ENCODE measurements around the gene ANO2. TPM values are rescaled to one million over a fixed set of nuclear protein-coding genes. Genes with fewer than 3 reads are reported as not detected.

ANO2 gene
- total RNA-seq, 1 experiment from 2014 or later = 2.9 TPM

DNA sequence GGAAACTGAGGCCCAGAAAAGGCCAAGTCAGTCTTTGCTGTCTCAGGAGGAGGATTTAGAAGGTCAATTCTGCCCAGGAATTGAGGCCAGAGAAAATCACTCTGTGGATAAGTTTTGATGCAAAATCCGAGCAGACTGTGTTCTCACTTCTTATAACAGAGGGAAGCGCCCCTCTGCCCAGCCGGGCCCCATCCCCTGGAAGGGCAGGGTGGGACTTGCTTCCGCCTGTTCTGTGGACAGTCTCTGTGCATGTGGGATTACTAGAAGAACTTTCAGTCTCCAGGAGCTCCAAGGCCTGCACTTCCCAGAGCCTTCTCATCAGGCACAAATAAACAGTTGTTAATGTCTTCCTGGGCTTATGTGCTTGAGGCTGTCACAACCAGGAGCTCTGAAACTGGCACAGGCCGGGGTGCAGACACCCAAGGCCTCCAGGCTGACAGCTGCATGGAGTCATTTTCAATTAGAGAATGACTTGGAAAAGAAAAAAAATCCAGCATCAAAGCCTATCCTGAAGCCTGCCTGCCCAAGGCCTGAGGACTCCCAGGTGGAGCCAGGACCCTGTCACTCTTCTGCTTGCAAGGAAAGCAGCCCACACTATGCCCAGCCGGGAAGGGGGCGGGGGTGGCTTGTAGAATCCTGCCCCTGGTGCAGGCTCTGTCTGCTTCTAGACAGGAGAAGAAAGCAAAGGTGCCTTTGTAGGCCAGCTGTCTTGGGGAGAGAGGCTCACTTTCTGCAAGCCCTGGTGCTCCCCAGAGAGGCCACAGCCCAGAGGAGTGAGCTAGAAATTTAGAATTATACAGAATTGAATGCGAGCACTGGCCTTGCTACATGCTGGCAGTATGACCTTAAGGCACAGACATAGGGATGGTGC is 428.5 kb downstream of the ANO2 start:
- DNase-seq (ENCODE audit: low read depth) = no peak

DNA sequence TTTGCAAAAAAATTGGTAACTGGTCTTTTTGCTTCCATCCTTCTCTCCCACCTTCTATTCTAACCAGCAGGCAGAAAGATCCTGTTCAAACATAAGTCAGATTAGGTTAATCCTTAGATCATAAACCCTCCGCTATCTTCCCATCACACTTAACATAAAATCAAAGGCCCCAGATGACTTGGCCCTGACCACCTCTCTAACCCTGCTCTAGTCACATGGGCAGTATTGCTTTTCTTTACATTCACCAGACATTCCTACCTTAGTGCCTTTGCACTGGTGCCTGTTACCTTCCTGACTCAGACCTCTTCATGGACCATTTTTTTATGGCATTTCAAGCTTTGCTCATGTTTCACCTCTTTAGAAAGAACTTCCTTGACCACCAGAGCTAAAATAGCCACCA is 429.6 kb downstream of the ANO2 start:
- no peak for DNase-seq (ENCODE audit: low read depth)

DNA sequence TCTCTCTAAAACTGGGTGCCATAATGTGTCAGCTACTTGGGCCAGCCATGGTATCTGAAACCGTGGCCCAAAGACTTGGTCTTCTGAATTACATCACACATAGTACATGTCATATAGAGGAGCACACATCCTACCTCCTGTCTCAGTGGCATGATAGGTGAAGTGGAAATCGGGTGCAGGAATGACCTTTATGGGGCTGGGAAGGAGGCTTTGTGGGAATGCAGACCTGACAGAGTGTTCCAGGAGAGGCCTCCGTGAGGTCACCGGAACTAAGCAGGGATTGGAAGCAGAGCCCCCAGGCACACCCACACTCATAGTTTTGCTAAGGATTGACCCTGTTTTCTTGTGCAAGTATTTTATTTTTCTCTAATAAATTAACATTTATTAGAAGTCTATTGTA is 430.5 kb downstream of the ANO2 start:
- no peak for DNase-seq (ENCODE audit: low read depth)

DNA sequence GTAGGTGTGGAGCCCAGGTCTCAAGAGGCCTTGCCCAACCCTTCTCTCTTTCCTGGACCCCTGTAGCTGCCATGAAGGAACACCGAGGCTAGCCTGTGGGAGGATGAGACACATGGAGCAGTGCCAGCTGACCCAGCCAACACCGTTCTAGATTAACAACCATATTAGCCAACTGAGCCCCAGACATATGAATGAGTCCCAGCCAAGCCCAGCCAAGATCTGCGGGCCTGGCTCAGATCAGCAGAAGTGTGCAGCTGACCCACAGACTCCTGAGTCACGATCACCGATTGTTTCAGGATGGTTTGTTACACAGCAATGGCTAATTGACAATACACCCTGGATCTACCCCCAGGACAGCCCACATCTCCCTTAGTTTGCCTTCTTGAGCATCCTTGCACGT is 431.0 kb downstream of the ANO2 start:
- DNase-seq (ENCODE audit: low read depth) = peak; percentile 41

DNA sequence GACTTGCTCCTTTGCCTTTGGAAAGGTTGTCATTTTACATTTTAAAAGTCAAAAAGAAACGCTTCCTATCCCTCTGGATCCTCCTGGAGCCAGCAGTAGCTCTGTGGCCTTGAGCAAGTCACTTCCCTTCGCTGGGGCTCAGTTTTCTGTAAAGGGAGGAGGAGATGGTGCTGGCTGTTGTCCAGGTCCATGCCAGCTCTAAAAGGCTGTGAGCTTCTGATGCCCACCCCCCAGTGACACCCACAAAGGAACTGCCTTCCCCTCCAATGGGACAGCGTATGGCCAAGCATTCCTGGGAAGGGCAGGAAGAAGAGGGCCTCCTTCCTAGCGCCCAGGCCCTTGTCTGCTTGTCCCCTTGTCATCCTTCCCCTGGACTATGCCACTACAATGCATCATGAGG is 431.7 kb downstream of the ANO2 start:
- no peak for DNase-seq (ENCODE audit: low read depth)

Other genes with a start within 250 kb of the ANO2 start
- gene VWF, start 179.4 kb upstream of the ANO2 start, total RNA-seq (2014; rRNA removed; shearing (Covaris generic)) = under 0.01 TPM in 1 of 2 replicates, not detected in the other

All from RPMI7951 (cell line).